NCI-H2029 treated with DMSO at 0.1 percent for 48 hours (cell line): ENCODE results near the gene EIF3D.
A peak's percentile ranks its signal among the peaks of the same experiment; 100 is the strongest.
"Not testable (repeated sequence)": the region's sequence is repeated elsewhere in the genome, so short reads cannot be mapped to it uniquely, and the experiment has no call there.

Experiments used
- DNase-seq: peaks from one replicate; lab custom pipeline; 2025; lab: John Stamatoyannopoulos, UW

EIF3D gene

DNA sequence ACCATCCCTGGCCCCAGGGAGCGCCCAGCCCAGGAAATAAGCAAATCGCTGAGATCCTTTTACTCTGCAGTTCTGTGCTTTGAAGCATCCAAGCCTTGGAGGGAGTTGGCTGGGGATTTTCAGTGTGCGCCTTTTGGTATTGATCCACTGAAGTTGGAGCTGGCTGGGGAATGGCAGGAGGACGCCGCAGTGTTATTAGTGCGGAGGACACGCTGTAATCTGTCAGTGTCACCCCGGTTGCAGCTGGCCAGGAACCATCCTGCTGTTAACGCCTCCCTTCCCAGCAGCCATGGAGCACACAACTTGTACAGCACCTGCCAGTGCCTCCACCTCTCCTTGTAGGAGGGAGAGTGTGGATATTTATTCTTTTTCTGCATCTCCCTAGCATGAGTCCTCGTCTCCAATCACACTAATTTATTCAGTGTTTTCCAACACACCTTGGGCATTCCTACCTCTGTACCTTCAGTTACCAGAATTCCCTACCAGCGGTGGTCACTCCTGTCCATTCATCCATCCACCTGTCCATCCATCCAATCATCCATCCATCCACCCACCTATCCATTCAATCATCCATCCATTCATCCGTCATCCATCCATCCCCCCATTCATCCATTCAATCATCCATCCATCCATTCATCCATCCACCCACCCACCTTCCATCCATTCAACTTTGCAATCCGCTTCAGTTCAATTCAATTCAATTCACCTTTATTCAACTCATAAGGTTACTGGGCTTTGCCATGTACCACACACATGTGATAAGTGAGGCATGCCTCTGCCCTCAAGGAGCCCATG, 21.9 kb upstream of the EIF3D start:
- no peak for DNase-seq

DNA sequence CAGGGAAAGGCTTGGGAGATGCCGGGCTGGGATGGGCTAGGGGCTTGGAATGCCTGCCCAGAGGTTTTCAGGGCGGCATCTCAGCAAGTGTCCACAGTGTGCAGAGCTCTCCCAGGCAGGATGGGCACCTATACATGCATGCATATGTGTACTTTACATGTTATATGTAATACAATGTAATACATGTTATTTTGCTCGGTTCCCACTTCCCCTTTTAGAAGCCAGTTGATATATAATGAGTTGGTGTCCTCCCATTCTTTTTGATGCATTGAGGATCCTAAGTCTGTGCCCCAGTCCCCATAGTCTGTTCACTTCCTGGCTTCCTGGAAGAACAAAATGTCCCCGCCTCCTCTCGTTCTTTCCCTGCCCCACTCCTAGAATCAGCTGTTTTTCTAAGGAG, 20.1 kb upstream of the EIF3D start:
- DNase-seq = no peak

DNA sequence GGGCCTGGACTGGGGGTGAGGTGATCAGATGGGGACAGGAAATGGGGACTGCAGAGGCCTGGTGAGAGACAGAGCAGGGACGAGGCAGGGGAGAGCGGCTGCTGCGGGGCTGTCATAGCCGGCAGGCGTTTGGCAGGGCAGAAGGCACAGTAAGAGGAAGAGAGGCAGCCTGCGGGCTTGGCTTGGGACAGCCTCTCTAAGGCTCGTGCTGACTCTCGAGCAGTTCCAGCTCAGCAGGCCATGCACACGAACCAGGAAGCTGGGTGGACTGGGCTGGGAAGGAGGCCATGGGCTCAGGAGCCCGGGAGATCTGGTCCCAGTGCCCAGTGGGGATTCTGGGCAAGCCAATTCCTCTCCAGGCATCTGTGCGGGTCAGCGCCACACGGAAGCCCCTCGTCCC, 19.6 kb upstream of the EIF3D start:
- no peak for DNase-seq

DNA sequence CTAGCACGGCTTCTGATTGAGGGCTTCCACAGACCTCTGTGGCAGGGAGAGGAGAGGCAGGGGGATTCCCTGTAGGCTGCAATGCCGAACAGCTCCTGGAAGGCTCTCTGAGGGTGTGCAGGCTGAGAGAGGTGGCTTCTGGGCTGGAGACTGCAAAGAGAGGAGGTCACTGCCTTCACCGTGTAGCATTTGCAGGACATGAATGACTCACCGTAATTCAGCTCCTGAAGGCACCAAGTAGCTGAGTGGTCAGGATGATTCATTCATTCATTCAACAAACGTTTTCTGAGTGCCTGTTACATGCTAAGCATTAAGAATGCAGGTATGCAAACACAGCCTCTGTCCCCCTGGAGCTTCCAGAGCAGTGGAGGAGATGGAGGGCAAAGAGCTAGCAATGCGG, 18.0 kb upstream of the EIF3D start:
- no peak for DNase-seq

DNA sequence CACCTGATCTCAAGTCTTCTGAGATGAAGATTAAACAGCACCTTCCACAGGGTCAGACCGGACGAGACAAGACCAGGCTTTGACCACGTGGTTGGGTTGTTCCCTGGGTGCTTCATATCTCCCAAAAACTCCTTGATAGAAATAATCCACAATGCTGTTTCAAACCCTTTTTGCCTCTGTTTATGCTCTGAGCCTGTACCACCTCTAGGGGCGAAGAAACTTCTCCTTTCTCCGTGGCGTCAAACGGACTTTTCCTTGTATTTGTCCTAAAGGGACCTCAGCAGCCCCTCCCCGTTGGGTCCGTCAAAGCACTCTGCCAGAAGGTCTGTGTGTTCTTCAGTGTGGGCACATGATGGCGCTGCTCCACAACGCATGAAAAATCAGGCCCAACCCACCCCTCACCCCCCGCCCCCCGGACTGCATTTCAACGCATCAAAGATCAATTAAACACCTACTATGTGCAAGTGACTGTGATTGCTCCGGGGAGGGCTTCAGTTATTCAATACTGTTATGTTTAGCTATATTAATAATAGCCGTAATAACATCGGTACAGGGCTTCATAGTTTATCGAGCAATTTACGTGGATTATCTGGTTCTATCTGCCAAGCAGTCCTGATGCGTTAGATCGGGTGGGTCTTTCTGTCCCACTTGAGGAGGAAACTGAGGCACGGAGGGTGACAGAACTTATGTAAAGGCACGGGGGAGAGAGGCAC, 17.3 kb upstream of the EIF3D start:
- DNase-seq = peak; percentile 23

DNA sequence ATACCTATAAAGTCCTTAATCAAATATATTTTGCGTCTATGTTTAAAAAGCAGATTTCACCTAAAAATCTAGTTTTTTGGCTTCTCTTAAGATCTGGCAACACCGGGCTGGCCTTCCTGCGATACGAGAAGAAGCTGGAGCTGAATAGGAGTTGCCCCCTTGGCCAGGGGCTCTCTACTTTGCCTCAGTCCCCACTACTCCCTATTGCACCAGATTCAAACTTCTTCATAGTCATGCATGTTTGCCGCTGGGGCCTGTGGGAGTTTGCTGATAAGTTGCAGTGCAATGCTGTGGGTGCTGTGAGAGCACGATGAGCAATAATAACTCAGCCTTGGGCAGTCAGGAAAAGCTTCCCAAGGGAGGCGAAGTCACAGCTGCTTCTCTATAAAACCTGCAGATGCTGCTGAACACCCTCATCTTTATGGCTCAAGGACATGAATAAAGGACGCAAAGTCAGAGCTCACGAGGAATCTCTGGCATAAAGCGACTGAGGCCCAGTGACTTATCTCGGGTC, 15.2 kb upstream of the EIF3D start:
- no peak for DNase-seq

DNA sequence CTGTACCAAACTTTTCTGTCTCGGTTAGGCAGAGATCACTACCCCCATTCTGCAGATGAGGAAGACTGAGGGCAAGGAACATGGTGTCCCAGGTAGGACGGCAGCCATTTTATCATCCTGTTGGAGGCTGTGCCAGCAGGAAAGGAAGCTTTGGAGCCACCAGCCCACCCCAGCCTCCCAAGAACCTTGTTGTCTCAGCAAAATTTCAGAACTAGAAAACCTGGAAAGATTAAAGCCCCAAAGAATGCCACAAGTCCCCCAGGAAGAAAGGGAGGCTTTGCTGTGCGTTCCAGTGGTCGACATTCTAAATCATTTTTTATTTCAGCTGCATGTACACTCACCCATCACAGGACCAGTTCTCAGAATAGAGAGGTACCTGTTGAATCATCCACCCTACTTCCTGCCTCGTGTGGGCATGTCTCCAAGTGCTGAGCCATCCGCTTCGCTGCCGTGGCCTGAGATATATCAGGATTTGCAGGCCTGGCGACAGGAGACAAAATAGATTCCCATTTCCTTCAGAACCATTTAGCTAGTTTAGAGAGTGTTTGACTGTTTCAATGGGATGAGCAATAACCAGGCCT, 13.0 kb upstream of the EIF3D start:
- peak; percentile 27 for DNase-seq

DNA sequence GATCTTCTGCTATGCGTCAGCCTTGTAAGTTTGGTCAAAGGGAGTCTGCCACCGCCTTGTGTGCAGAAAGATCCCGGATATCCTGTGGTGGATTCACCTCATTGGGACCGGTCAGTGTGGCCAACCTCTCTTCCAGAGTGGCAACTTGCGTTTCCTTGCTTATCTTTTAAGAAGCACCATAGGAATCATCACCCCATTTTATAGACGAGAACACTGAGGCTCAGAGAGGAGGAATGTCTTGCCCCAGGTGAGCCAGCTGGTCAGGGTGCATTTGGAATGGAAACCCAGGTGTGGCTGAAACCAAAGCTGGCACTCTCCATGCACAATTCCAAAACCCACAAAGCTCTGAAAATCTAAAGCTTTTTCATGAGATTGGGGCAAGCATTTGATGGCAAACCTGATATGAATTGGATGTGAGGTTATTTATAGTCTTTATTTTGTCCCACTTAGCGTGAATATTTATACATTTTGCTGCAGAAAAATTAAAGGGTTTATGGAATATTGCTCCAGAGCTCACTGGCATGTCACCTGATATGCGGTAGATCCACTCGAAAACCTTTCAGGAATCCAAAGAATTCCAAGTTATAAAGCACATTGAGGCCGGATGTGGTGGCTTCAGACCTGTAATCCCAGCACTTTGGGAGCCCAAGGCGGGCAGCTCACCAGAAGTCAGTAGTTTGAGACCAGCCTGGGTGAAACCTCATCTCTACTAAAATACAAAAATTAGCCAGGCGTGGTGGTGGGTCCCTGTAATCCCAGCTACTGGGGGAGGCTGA, 12.1 kb upstream of the EIF3D start:
- DNase-seq = no peak

DNA sequence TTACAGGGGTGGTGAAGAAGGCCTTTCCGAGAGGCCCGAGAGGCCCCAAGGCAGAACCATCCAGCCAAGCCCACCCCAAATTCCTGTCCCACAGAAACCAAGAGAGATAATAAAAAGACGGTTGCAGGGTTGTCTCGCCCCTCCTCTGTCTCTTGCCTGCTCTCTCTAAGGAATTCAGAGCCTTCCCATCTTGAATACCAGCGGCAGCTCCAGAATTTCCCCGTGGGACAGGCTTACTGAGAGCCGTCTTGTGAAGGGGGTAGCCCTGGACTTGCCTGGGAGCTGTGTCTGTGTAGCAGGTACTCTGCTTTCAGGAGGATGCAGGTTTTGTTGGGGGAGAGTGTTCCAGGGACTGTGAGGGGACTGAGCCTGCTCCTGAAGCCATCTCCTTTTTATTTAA, 9.6 kb upstream of the EIF3D start:
- no peak for DNase-seq

DNA sequence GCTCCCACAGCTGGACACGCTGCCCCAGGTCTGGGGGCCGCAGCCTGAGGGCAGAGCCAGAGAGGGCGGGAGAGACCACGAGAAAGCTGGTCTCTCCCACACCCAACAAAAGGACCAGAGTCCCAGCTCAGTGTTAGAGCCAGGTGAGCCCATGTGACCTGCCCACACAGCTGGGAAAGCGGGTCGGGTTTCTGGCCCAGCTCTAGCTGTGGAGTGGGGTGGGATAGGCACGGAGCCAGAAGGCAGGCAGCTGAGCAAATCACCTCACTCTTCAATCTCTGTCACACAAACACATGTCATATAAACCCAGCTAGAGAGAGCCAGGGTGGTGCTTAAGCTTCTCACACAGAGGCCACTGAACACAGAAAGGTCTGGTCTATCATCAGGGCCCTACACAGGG, 7.8 kb upstream of the EIF3D start:
- peak; percentile 89 for DNase-seq

DNA sequence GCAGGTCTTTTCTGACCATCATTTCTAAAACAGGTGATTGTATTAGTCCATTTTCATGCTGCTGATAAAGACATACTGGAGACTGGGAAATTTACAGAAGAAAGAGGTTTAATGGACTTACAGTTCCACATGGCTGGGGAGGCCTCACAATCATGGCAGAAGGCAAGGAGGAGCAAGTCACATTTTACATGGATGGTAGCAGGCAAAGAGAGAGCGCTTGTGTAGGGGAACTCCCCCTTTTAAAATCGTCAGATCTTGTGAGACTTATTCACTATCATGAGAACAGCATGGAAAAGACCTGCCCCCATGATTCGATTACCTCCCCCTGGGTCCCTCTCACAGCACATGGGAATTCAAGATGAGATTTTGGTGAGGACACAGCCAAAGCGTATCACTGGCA, 4.4 kb upstream of the EIF3D start:
- DNase-seq = not testable (repeated sequence)

DNA sequence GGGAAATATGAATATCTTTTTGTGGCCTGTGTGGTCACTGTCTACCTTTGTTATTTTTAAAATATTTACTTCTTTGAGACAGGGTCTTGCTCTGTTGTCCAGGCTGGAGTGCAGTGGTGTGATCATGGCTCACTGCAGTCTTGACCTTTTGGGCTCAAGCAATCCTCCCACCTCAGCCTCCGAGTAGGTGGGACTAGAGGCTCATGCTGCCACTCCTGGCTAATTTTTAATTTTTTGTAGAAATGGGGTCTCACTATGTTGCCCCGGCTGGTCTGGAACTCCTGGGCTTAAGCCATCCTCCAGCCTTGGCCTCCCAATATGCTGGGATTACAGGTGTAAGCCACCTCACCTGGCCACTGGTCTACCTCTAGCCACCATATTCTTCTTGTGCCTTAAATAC, 3.5 kb upstream of the EIF3D start:
- DNase-seq = no peak

DNA sequence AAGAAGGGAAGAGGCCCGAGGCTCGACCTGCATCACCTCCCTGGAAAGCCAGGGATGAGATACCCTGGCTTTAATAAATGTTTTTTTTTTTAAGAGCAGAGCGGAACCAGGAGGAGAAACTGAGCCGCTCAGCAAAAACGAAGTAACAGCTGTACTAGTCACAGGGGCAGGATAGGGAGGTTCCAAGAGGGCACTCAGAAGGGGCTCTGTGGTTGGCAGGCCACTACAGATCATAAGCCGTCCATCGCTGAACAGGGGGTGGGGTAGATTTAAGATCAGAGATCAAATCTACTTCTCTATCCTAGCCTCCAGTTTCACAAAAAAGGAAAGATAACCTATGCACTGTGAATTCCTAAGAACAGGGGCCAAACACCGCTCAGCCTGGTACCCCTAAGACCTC, 625 bp downstream of the EIF3D start:
- no peak for DNase-seq

DNA sequence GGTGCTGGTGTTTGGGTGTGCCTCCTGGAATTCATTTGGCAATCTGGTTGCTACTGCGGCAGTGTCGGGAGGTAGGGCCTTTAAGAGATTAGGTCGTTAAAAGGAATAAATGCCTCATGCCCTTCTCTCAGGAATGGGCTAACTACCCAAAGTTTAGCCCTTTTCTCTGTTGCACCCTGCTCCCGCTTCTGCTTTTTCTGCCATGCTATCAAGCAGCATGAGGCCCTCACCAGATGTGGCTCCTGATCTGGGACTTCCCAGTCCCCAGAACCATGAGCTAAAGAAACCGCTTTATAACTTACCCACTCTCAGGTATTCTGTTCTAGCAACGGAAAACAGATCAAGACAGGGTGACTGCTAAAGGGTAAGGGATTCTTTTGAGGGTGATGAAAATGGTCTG, 6.3 kb downstream of the EIF3D start:
- no peak for DNase-seq

DNA sequence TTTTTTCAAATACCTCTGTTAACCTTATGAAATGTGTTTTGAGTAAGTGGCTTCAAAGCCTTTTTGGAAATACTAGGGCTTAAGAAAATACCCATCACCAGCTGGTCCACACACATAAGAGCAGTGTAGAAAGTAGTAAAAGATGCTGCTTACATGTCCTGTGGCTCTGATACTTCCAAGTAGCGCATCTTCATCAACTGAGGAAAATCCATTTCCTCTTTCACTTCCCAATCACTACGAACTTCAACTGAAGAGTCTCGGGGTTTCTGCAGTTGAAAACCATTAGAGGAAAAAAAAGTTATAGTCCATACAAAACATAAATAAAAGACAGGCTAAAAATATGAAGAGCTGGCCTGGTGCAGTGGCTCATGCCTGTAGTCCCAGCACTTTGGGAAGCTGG, 8.5 kb downstream of the EIF3D start:
- DNase-seq = no peak

DNA sequence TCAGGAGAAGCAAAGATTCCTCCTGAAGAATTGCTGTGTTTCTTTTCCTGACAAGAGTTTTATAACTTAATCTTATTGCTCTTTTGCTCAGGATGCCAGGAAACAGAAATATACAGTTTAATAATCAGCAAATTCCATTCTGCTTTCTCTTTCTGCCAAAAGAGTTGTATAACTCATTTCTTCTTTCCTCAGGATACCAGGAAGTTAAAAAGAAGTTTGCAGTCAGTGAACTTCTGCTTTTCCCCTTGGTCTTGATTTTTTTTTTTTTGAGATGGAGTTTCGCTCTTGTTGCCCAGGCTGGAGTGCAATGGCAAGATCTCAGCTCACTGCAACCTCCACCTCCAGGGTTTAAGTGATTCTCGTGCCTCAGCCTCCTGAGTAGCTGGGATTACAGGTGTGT, 9.1 kb downstream of the EIF3D start:
- DNase-seq = not testable (repeated sequence)

DNA sequence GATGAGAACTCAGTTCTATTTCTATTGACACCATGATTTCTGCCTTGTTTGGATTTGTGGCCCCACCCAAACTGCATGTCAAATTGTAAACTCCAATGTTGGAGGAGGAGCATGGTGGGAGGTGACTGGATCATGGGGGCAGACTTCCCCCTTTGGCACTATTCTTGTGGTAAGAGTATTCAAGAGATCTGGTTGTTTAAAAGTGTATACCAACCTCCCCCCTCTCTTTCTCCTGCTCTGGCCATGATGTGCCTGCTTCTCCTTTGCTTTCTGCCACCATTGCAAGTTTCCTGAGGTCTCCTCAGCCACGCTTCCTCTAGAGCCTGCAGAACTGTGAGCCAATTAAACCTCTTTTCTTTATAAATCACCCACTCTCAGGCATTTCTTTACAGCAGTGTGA, 14.2 kb downstream of the EIF3D start:
- DNase-seq = no peak

DNA sequence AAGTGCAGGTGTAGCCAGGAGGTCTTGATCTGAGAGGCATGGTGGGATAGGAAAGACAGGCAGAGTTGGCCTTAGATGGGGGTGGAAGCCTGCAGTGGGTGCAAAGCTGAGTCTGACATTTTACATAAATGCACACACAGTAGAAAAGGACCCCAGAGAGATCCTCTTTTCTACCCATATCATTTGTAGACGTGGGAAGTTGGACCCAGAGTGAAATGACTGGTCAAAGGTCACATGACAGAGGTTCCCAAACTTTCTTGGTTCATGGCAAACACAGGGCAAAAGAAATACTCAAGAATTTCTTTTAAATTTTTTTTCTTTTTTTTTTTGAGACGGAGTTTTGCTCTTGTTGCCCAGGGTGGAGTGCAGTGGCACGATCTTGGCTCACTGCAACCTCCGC, 16.0 kb downstream of the EIF3D start:
- DNase-seq = no peak

DNA sequence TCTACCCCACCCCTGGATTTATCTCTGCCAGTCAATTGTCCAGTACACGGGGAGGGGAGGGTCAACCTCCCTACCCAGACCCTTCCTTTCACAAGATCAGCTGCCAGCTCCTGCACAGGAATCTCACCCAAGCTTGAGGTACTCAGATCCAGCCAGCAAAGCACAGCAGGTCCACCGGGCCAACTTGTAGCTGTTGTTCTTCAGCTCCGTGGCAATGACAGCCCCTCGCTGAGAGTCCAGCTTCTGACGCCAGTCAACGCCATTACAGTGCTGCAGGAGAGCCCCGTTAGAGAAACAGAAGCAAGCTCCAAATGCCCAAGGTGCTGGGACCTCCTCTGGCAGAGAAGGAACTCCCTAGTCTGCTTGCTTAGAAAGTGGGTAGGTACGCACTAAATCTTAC, 16.6 kb downstream of the EIF3D start:
- DNase-seq = no peak

DNA sequence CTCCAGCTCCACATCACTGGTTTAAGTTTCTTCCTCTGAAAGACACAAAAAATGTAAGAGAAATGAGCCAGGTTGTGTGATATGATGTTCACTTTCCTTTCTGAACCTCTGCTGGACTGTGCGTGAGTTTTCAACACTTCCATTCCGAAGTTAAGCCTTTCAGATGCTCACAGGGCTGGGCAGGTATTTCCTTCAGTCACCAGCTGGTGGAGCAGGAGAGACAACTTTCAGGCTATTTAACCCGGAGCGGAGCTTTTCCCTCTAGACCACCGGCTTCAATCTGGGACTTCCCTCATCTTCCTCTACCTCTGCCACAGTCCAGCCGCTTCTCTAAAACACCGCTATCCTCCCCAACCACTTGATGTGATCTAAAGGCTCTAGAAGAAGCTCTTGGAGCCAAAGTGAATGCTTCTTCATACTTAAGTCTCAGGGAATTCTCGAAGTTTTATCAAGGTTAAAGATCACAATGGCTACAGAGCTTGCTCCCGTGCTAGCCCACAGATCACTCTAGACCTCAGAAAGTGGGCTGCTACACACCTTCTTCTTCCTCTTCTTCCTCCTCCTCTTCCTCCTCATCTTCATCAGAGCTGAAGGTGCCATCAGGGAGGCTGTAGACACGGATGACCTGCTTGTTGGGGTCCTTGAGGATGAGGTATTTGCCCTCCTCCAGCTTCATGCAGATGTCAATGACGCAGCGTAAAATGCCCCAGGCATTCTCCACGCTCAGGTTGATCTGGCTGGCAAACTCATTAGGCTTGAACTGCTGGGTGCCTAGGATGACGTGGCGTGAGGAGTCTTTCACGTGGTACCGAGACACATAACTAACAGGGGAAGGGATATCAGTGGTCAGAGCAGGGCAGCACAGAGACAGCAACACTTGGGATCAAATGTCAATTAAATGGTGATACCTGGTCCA, 17.7 kb downstream of the EIF3D start:
- no peak for DNase-seq

DNA sequence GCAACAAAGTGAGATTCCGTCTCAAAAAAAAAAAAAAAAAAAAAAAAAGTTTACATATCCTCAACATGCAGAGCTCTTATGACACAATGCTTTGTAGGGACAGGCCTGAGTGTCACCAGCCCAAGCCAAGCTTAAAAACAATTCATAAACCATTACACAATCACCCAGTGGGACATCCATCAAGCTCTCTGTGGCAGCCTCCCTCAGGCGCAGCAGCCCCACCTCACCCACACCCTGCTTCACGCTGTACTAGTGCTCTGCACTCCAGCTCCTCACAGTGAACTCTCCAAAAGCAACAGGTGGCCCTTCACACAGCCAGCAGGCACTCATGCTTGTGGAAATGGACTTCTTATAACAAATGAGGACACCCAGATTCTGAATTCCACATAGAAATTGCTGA, 18.6 kb downstream of the EIF3D start:
- DNase-seq = no peak
